MM.1S (cell line): Measurements from ENCODE around the gene NFIX.

Experiments used
- DNase-seq: peaks from one replicate; pipeline ENCODE4 v3.0.0-alpha.2; 2015
- H2AFZ ChIP-seq: fragments of 300-600 bp; sonication (generic); 2 replicates; pipeline ENCODE4 v1.6.0; 2016; ENCODE audit warnings: antibody characterized with exemption, low read length
- H3F3A ChIP-seq: fragments of 300-600 bp; sonication (generic); 2 replicates; pipeline ENCODE4 v1.6.1; 2016; ENCODE audit warnings: mild to moderate bottlenecking, antibody characterized with exemption, low read length, moderate library complexity, mixed read lengths; ENCODE audit not compliant: insufficient read depth
- H3K27ac ChIP-seq: fragments of 300-600 bp; sonication (generic); 2 replicates; pipeline ENCODE4 v1.5.1; 2016; ENCODE audit warnings: mild to moderate bottlenecking, low read length
- H3K27me3 ChIP-seq: fragments of 300-600 bp; sonication (generic); replicated peaks from 2 replicates; pipeline ENCODE4 v1.6.0; 2016; ENCODE audit warnings: low read length; ENCODE audit not compliant: insufficient read depth
- H3K36me3 ChIP-seq: fragments of 300-600 bp; sonication (generic); replicated peaks from 2 replicates; pipeline ENCODE4 v1.6.1; 2016; ENCODE audit warnings: mild to moderate bottlenecking, low read length, mixed read lengths; ENCODE audit not compliant: insufficient read depth
- H3K4me1 ChIP-seq: fragments of 300-600 bp; sonication (generic); 2 replicates; pipeline ENCODE4 v1.6.1; 2016; ENCODE audit warnings: low read length, mixed read lengths
- H3K4me2 ChIP-seq: fragments of 300-600 bp; sonication (generic); 2 replicates; pipeline ENCODE4 v1.6.0; 2016; ENCODE audit warnings: low read depth, low read length
- H3K4me3 ChIP-seq: fragments of 300-600 bp; sonication (generic); 2 replicates; pipeline ENCODE4 v1.5.1; 2016; ENCODE audit warnings: low read length, mixed read lengths
- H3K79me2 ChIP-seq: fragments of 300-600 bp; sonication (generic); 2 replicates; pipeline ENCODE4 v1.6.1; 2016; ENCODE audit warnings: mixed run types, low read length, mixed read lengths
- H3K9ac ChIP-seq: fragments of 300-600 bp; sonication (generic); 2 replicates; pipeline ENCODE4 v1.6.1; 2016; ENCODE audit warnings: low read length, mixed read lengths
- H3K9me2 ChIP-seq: fragments of 300-600 bp; sonication (generic); replicated peaks from 2 replicates; pipeline ENCODE4 v1.6.1; 2016; ENCODE audit warnings: mild to moderate bottlenecking, low read length, mixed read lengths; ENCODE audit not compliant: insufficient read depth
- H3K9me3 ChIP-seq: fragments of 300-600 bp; sonication (generic); replicated peaks from 2 replicates; pipeline ENCODE4 v1.6.1; 2016; ENCODE audit warnings: mild to moderate bottlenecking, low read length, mixed read lengths; ENCODE audit not compliant: insufficient read depth
- H4K20me1 ChIP-seq: fragments of 300-600 bp; sonication (generic); 2 replicates; pipeline ENCODE4 v1.6.1; 2016; ENCODE audit warnings: mild to moderate bottlenecking, low read length, moderate library complexity, mixed read lengths; ENCODE audit not compliant: insufficient read depth
- EZH2 ChIP-seq: fragments of 300-600 bp; sonication (generic); optimal IDR thresholded peaks from 2 replicates; pipeline ENCODE3; 2017; ENCODE audit warnings: low read depth, mild to moderate bottlenecking, antibody characterized with exemption, low read length, mixed read lengths
- EZH2phosphoT487 ChIP-seq: fragments of 300-600 bp; sonication (generic); IDR thresholded peaks from 2 replicates; pipeline ENCODE4 v1.6.1; 2018; ENCODE audit warnings: antibody characterized with exemption, low read length
- TF ChIP-seq, protein P1 (sequence below): fragments of 300-600 bp; sonication (generic); IDR thresholded peaks from 2 replicates; pipeline ENCODE4 v1.5.1; 2016; ENCODE audit warnings: antibody characterized with exemption, low read length, mixed read lengths

The NFIX gene

DNA sequence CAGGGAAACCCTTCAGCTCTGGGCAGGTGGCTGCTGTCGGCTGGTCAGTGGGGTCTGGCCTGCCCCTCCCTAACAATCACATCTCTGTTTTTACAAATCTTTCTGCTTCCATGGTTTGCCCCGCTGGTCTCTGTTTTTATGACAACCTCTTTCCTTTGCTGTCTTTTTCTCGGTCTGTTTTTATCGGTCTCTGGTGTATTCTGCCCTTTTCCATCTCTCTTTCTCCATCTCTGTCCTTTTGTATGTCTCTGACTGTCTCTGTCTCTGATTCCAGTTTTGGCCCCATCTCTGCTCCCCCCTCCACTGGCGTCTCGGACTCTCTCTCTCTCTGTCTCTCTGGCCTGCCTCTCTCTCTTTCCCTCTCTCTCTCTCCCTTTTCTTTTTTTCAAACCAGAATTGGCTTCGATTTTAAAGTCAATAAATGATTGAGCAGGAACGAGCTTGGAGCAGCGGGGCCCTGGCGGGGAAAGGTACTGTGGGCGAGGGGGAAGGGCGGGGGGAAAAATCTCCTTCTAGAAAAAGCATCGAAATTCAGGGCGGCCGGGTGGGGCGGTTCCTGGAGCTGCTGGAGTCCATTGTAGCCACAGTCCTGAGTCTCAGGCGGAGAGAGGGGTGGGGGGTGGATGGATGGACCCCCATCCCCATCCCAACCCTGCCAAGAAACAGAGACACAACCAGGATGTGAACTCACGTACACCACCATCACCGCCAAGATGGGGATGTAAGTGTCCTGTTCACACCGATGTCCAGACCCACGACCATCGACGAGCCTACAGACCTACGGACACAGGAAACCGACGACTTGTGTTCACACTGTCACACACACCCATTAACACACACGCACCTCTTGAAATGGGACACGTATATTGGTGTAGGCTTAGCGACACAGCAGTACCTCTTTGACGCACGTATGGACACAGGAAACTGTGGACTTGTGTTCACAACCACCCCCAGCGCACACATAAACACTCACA lies 3.0 kb downstream of the NFIX start:
- Histone ChIP-seq H3K4me1 (no peaks in the 10 kb centered on the region), H3K36me3 (no peaks in the 10 kb centered on the region), H3K9me2 (no peaks in the 10 kb centered on the region), H3K9ac (no peak overlapping the region), H3K27me3 (peaks cover 91% of the 10 kb centered on the region), H3K4me2 (no peak overlapping the region), H4K20me1 (no peaks in the 10 kb centered on the region), H3K4me3 (no peak overlapping the region), H2AFZ (no peak overlapping the region), H3K9me3 (no peaks in the 10 kb centered on the region), H3K79me2 (no peaks in the 10 kb centered on the region), H3F3A (no peaks in the 10 kb centered on the region), H3K27ac (no peak overlapping the region)
- no peak for DNase-seq
- TF ChIP-seq, protein P1, sequence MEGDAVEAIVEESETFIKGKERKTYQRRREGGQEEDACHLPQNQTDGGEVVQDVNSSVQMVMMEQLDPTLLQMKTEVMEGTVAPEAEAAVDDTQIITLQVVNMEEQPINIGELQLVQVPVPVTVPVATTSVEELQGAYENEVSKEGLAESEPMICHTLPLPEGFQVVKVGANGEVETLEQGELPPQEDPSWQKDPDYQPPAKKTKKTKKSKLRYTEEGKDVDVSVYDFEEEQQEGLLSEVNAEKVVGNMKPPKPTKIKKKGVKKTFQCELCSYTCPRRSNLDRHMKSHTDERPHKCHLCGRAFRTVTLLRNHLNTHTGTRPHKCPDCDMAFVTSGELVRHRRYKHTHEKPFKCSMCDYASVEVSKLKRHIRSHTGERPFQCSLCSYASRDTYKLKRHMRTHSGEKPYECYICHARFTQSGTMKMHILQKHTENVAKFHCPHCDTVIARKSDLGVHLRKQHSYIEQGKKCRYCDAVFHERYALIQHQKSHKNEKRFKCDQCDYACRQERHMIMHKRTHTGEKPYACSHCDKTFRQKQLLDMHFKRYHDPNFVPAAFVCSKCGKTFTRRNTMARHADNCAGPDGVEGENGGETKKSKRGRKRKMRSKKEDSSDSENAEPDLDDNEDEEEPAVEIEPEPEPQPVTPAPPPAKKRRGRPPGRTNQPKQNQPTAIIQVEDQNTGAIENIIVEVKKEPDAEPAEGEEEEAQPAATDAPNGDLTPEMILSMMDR, result no peak
- 0 out of 2 replicates have a peak, but pooled peaks have one; percentile 52 for TF ChIP-seq EZH2phosphoT487

DNA sequence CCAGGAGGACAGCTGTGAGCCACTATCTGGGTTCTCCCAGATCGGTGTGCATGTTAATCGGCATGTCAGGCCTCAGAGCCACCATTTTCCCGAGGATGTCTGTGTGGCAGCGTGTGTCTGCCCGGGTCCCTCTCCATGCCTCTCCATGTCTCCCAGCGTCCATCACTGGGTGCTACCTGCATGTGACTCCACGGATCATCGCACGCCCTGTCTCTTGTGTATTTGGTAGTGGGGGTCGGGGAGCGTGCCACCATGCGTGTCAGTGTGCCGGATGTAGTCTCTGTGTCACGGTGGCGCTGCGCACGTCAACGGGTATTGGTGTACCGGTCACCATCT lies 5.9 kb downstream of the NFIX start:
- peaks cover 99% of the 10 kb centered on the region for H3K27me3 ChIP-seq
- no peak overlapping the region for H3K27ac ChIP-seq
- H2AFZ ChIP-seq, result no peak overlapping the region
- H3F3A ChIP-seq, result no peaks in the 10 kb centered on the region
- H3K9me2 ChIP-seq, result no peaks in the 10 kb centered on the region
- no peak overlapping the region for H3K9ac ChIP-seq
- H3K4me3 ChIP-seq, result no peak overlapping the region
- H3K9me3 ChIP-seq, result no peaks in the 10 kb centered on the region
- no peaks in the 10 kb centered on the region for H3K79me2 ChIP-seq
- no peak for TF ChIP-seq EZH2
- TF ChIP-seq, protein P1, result no peak
- TF ChIP-seq EZH2phosphoT487, result no peak
- no peaks in the 10 kb centered on the region; the same call in 1 of the 2 replicates for H3K4me1 ChIP-seq
- no peaks in the 10 kb centered on the region for H3K36me3 ChIP-seq
- DNase-seq, result no peak
- H3K4me2 ChIP-seq, result no peak overlapping the region
- no peaks in the 10 kb centered on the region for H4K20me1 ChIP-seq

DNA sequence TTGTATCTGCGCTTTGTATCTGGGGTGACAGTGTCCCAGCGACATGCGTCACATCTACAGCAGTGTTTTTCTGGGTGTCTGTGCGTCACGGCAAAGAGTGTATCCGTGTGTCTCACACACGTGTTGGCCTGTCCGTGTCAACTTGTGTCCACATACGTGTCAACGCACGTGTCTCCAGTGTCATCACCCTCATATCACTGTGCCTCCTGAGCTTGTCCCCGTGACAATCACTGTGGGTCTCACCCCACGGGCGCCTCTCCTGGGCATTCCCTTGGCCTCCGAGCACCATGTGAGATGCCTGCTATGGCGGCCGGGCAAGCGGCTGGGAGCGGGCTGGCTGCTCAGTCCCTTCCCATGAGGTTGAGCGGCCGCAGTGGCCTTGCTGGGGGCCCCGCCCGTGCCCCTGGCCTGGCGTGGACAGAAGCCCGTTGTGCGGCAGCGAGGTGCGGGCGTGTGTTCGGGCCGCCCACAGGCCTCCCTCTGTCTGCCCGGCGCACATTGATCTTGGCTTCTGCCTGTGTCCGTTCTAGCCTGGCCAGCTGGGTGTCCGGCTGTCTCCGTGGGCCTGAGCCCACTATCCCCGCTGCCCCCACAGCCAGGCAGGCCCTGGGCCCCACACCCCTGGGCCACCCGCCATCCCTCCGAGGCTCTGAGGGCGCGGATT lies 6.4 kb downstream of the NFIX start:
- Histone ChIP-seq H3K9me2 (no peaks in the 10 kb centered on the region), H3K9ac (no peak overlapping the region), H3K27me3 (peaks cover 99% of the 10 kb centered on the region), H3F3A (no peaks in the 10 kb centered on the region), H3K4me1 (no peaks in the 10 kb centered on the region; the same call in 1 of the 2 replicates), H4K20me1 (no peaks in the 10 kb centered on the region), H3K79me2 (no peaks in the 10 kb centered on the region), H3K4me2 (no peak overlapping the region), H2AFZ (no peak overlapping the region), H3K27ac (no peak overlapping the region), H3K9me3 (no peaks in the 10 kb centered on the region), H3K36me3 (no peaks in the 10 kb centered on the region), H3K4me3 (no peak overlapping the region)
- DNase-seq, result no peak
- TF ChIP-seq EZH2phosphoT487, result no peak
- TF ChIP-seq, protein P1, result no peak
